Adrenal gland (tissue), 5 donors: Measurements from ENCODE around the gene ABCG1.

Source experiments
- POLR2A ChIP-seq, 2 donors: fragments of 450-650 bp; IDR thresholded peaks; one replicate each; pipeline ENCODE4 v1.6.1; 2017; ENCODE audit warnings: antibody characterized with exemption in 2 of 2, mild to moderate bottlenecking in 2 of 2, moderate library complexity in 1 of 2
- TF ChIP-seq, protein P1 (sequence below), 6 experiments: fragments of 450-650 bp in 4 of 6; fragments of 200-600 bp in 2 of 6; sonication (generic) in 1 of 6; IDR thresholded peaks; 1 replicate in 5 of 6; 2 replicates in 1 of 6; pipeline versions ENCODE4 v1.5.1 to v1.8.0; 2016 to 2021; ENCODE audit warnings: antibody characterized with exemption in 6 of 6, mild to moderate bottlenecking in 2 of 6, moderate library complexity in 1 of 6
- donor health status: DM: no; HTN: no; CAD: no.

DNA sequence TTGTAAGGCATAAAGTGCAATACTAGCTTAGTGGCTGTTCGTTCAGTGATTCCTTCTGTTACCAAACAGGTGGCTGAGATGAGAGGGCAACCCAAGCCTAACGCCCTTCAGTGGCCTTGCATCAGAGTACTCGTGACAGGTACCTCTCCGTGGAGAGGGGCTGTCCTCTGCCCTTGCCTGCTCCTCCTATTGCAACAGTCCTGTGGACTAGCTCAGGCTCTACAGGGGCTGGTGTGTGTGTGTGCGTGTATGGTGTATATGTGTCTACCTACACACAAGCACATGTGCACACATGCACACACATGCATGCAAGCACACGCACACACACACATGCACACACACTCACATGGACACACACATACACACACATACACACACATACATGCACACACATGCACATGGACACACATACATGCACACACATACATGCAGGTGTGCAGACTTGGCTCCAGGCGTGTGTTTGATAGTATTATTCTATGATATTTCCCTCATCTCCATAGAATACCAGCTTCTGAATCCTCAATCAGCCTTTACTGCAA is 81.2 kb downstream of the ABCG1 start:
- TF ChIP-seq POLR2A (IDR thresholded peaks at IDR 0.05): no peak
- TF ChIP-seq, protein P1, sequence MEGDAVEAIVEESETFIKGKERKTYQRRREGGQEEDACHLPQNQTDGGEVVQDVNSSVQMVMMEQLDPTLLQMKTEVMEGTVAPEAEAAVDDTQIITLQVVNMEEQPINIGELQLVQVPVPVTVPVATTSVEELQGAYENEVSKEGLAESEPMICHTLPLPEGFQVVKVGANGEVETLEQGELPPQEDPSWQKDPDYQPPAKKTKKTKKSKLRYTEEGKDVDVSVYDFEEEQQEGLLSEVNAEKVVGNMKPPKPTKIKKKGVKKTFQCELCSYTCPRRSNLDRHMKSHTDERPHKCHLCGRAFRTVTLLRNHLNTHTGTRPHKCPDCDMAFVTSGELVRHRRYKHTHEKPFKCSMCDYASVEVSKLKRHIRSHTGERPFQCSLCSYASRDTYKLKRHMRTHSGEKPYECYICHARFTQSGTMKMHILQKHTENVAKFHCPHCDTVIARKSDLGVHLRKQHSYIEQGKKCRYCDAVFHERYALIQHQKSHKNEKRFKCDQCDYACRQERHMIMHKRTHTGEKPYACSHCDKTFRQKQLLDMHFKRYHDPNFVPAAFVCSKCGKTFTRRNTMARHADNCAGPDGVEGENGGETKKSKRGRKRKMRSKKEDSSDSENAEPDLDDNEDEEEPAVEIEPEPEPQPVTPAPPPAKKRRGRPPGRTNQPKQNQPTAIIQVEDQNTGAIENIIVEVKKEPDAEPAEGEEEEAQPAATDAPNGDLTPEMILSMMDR (IDR thresholded peaks at IDR 0.05): no peak
